ENCODE data around the gene ASXL1. TPM values are rescaled to one million over a fixed set of nuclear protein-coding genes. Genes with fewer than 3 reads are reported as not detected.

The ASXL1 gene
- total RNA-seq, 1 experiment from 2014 or later, result 52.2 TPM

DNA sequence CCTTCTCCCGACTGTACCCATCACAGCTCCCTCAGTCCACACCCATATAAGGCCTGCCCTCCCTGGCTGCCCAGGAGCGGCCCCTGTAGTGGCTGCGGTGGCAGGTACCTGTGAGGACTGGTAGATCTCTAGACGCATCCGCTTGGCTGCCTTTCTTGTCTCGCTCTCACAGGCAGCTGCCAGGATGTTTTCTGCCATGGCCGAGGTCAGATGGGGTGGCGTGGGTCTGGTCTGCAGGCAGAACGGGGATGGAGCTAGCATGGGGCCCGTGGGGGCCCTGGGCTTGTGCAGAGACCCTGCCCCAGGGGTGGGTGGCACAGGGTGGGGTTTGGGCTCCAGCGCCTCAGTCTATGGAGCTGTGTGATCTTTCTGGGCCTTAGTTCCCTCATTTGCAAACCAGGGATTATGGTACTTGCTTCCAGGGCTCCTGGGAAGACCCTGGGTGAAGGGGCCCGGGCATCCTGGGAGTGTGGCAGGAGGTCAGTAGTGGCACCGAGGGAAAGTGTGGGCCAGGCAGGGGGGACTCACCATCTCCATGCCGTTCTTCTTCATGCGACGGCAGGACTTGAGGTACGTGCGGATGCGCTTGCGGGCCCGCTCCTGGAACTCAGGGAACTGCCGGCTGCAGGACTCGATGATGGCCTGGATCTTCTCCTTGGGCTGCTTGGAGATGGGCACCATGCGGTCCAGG, 94.8 kb downstream of the ASXL1 start (continued):
- TF ChIP-seq, protein P1, sequence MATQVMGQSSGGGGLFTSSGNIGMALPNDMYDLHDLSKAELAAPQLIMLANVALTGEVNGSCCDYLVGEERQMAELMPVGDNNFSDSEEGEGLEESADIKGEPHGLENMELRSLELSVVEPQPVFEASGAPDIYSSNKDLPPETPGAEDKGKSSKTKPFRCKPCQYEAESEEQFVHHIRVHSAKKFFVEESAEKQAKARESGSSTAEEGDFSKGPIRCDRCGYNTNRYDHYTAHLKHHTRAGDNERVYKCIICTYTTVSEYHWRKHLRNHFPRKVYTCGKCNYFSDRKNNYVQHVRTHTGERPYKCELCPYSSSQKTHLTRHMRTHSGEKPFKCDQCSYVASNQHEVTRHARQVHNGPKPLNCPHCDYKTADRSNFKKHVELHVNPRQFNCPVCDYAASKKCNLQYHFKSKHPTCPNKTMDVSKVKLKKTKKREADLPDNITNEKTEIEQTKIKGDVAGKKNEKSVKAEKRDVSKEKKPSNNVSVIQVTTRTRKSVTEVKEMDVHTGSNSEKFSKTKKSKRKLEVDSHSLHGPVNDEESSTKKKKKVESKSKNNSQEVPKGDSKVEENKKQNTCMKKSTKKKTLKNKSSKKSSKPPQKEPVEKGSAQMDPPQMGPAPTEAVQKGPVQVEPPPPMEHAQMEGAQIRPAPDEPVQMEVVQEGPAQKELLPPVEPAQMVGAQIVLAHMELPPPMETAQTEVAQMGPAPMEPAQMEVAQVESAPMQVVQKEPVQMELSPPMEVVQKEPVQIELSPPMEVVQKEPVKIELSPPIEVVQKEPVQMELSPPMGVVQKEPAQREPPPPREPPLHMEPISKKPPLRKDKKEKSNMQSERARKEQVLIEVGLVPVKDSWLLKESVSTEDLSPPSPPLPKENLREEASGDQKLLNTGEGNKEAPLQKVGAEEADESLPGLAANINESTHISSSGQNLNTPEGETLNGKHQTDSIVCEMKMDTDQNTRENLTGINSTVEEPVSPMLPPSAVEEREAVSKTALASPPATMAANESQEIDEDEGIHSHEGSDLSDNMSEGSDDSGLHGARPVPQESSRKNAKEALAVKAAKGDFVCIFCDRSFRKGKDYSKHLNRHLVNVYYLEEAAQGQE (IDR thresholded peaks at IDR 0.05; ENCODE audit: low read depth), result no peak
- TF ChIP-seq ZNF274 (IDR thresholded peaks at IDR 0.05; ENCODE audit: low read depth, low read length) (no peak), FOSL1 (IDR thresholded peaks at IDR 0.05; ENCODE audit: low read depth) (no peak), JUND (IDR thresholded peaks at IDR 0.05) (no peak), ZFX (IDR thresholded peaks at IDR 0.05) (no peak), POLR2AphosphoS5 (IDR thresholded peaks at IDR 0.05; ENCODE audit: low read depth, low read length) (no peak), EZH2 (IDR thresholded peaks at IDR 0.05) (no peak)
- TF ChIP-seq, protein P2, sequence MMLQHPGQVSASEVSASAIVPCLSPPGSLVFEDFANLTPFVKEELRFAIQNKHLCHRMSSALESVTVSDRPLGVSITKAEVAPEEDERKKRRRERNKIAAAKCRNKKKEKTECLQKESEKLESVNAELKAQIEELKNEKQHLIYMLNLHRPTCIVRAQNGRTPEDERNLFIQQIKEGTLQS (IDR thresholded peaks at IDR 0.05), result no peak

DNA sequence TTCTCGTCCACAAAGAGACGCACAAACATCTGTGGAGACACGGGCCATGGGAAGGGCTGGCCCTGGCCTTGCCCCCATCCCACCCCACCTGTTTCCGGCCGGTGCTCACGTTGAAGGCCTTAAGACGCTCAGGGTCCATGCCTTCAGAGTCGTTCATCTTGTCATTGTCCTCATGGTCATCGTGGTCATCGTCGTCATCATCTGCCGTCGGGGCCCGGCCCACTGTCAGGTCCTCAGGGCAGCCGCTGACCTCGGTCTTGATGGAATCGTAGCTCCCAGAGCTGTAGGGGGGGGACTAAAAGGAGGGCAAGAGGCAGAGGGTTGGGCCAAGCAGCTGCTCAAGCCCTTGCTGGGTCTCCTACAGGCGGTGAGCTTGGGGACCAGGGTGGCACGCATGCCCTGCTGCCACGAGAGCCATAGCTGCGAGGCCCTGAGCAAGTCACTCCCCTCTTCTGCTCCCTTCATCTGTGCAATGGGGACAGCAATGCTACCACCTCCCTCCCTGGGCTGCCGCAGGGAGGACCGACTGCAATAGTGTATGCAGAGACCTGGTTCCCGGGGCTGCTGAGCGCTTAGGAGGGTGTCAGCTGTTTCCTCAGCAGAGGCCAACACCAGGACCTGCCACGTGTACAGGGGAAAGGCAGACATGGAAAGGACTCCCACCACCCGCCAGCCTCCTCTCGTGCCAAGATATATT, 95.5 kb downstream of the ASXL1 start:
- Histone ChIP-seq H3K27ac (ENCODE audit: low read depth, low read length) (no peak overlapping the region), H3K9ac (ENCODE audit: low read length) (no peak overlapping the region), H3K36me3 (ENCODE audit: control insufficient read depth in 1 of 2, insufficient read depth in 2 of 2, low read length in 2 of 2) (peaks cover 0 to 4% of the 10 kb centered on the region in 2 experiments; a peak in 2 of 4 replicates), H3K9me2 (ENCODE audit: insufficient read depth) (no peaks in the 10 kb centered on the region), H3K4me2 (ENCODE audit: low read length) (no peak overlapping the region), H3K4me1 (ENCODE audit: control insufficient read depth in 1 of 2, insufficient read depth in 2 of 2, low read length in 2 of 2) (no peaks in the 10 kb centered on the region), H2AFZ (ENCODE audit: low read depth, low read length, poor library complexity, severe bottlenecking) (no peak overlapping the region), H3K27me3 (ENCODE audit: insufficient read depth, low read length) (no peaks in the 10 kb centered on the region), H4K20me1 (ENCODE audit: insufficient read depth) (no peaks in the 10 kb centered on the region), H3K79me2 (ENCODE audit: insufficient read depth, low read length) (no peaks in the 10 kb centered on the region), H3K9me3 (ENCODE audit: control insufficient read depth in 1 of 2, insufficient read depth in 1 of 2, low read depth in 1 of 2, low read length in 2 of 2) (no peaks in the 10 kb centered on the region), H3K4me3 (replicated peaks in 1 of 2; ENCODE audit: low read depth in 1 of 2, low read length in 2 of 2) (no peak overlapping the region)
- ChIA-PET RAD21 (ENCODE audit: low non-redundant PET in 1 of 2, low total read pairs in 2 of 2, uncharacterized antibody in 2 of 2, unreplicated experiment in 2 of 2) (no interaction called here), POLR2A (no interaction called here), CTCF (interaction anchor here (0.6 kb wide), 1 partner anchor 242 kb away, joined by 4 read pairs; no protein-coding TSS in a partner anchor)
- intact Hi-C loops (cut with micrococcal nuclease), result no loop called here
- no peak for DNase-seq (ENCODE audit: low read depth, low spot score)
- no peak for ATAC-seq
- TF ChIP-seq, protein P2 (IDR thresholded peaks at IDR 0.05), result no peak
- TF ChIP-seq RAD21 (IDR thresholded peaks at IDR 0.05; ENCODE audit: low read depth) (no peak), EZH2phosphoT487 (IDR thresholded peaks at IDR 0.05; ENCODE audit: borderline replicate concordance) (no peak), SP1 (IDR thresholded peaks at IDR 0.05; ENCODE audit: low read depth) (no peak)
- no TSS peak for BruUV-seq (replicated peaks)
